ENCODE measurements around the gene ZNF664.

DNA sequence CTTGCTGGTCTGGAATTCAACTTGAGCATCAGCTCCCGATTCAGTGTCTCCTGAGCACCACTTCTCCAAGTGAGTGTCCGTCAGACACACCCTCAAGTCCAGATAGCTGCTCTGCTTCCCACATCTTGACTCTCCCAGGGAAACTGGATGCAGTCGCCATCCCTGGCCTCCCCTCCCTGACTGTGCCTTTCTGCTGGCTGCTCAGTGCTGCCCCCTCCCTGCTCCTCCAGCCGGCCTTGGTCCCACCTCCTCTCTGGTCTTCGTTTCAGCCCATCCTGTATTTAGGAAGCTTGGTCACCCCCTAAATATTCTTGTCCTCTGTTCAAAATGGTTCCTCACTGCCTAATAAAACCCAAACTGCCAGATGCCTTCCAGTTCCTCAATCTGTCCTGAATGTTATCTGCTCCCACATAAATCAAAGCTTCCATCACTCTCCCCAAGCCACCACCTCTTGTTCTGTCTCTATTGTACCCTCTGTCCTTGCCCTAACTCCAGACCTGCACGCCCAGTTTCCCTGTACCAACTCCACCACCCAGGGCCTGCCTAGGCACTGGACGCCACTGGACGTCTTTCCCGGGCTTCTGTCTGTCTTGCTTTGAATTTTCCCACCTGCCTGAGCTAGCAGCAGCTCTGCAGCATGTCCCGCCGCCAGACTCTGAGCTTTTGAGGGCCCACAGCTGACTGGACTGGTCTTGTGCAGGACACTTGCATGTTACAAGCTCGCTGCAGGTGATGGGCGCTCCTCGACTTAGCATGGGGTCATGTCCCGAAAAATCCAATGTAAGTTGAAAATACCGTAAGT lies 34.1 kb upstream of the ZNF664 start:
- TF ChIP-seq, protein P1, sequence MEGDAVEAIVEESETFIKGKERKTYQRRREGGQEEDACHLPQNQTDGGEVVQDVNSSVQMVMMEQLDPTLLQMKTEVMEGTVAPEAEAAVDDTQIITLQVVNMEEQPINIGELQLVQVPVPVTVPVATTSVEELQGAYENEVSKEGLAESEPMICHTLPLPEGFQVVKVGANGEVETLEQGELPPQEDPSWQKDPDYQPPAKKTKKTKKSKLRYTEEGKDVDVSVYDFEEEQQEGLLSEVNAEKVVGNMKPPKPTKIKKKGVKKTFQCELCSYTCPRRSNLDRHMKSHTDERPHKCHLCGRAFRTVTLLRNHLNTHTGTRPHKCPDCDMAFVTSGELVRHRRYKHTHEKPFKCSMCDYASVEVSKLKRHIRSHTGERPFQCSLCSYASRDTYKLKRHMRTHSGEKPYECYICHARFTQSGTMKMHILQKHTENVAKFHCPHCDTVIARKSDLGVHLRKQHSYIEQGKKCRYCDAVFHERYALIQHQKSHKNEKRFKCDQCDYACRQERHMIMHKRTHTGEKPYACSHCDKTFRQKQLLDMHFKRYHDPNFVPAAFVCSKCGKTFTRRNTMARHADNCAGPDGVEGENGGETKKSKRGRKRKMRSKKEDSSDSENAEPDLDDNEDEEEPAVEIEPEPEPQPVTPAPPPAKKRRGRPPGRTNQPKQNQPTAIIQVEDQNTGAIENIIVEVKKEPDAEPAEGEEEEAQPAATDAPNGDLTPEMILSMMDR (IDR thresholded peaks at IDR 0.05), result no peak
- TF ChIP-seq POLR2A (IDR thresholded peaks at IDR 0.05), result no peak
